ENCODE results near the gene ANKRD63.

ANKRD63 gene, protein sequence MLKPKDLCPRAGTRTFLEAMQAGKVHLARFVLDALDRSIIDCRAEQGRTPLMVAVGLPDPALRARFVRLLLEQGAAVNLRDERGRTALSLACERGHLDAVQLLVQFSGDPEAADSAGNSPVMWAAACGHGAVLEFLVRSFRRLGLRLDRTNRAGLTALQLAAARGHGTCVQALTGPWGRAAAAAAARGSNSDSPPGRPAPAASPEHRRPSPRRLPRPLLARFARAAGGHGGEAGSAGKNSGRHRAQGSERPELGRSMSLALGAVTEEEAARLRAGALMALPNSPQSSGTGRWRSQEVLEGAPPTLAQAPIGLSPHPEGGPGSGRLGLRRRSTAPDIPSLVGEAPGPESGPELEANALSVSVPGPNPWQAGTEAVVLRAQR

DNA sequence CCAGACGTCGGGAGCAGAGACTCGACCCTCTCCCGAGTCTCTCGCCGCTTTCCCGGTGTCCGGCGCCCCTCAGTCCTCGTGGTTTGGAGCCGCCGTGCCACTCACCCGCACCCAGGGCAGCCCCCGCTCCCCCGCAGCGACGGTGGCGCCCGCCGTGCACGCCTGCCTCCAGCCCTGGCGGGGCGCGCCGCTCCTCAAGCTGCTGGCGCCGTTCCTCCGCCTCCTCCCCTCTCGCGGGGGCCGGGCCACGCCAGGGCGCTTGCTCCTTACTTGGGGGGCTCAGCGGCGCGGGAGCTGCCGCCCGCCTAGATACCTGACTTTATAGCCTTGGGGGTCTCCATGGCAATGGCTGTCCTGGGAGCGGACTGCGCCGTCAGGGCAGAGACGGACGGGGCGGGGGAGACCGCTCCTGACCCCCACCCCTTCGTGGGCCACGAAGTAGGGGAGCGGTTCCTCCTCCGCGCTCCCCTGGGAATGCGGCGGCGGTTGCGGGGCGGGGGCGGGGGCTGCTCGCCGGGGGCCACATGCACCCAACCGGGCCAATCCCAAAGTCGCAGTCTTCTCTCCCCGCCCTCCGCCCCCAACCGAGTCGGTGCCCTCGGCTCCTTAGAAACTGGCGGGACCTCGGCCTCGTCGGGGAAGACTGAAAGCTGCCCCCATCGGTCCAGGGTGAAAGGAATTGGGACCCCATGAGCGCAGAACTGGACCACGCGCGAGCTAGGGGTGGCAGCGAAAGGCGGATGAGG lies at the start of gene ANKRD63:
ANKRD63 (minus strand) TSS at position 196 of the 746 bp plus-strand sequence. CDS start 478 bp downstream, outside the sequence.
- peak; percentile 59 for DNase-seq

DNA sequence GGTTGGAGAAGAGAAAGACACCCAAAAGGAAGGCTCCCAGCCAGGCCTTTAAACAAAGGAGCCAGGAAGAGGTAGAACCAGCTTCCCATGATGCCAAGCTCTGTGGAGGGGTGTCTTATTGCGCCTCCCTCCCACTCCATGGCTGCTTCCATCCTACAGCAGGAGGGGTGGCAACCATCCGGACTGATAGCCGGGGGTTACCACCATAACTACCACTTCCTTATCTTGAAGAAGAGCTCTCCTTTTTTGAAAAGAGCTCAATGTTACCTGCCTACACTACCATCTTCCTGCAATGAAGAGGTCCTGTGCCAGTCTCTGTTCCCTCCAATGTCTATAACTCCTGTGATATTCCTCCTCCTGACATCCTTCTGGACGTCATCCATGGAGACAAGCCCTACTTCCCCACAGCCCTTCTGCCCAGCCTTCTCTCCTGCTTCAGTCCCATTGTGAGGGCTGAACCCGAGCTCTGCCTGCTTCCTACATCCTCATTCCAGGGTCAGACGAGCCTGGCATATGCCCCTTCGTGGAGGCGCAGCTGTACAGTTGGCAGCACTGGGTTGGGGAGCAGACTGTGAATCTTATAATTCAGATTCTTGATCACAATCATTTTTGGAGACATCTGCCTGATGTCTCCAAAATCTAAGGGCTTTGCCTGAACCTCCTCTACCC lies 49.4 kb upstream of the ANKRD63 start:
- DNase-seq = no peak

DNA sequence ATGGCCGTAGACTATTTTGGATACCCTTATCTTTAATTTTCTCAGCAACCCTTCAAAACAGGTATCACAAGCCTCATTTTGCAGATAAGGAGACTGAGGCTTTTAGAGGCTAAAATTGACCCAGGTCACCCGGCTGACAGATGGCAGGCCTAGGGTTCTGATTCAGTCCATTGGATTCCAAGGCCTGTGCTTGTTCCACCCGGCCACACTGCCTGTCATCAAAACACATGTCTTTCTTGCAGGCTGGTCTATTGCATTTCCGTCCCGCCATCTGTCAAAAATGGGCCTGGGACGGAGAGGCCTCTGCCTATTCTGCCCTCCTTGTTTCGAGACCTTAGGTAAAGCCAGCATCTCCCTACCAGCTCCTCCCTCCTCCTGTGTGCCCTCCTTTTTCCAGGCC lies 48.8 kb upstream of the ANKRD63 start:
- no peak for DNase-seq

DNA sequence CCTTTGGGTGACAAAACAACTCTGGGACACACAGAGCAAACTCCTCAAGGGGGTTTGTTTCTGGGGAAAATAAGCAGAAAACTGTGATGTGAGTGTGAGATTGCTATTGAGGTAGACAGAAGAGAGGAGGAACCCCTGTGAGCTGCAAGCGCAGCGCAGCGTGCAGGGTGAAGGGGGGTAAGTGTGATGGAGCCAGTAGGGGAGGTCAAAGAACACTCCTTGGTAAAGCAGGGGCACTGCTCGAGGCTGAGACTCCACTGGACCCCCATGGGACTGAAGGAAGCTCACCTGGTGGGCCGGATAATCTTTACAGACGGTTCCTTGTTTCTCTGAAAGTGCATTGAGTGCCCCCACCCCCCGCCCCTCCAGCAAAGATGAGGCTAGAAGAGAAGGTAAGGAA lies 48.2 kb upstream of the ANKRD63 start:
- DNase-seq = no peak

DNA sequence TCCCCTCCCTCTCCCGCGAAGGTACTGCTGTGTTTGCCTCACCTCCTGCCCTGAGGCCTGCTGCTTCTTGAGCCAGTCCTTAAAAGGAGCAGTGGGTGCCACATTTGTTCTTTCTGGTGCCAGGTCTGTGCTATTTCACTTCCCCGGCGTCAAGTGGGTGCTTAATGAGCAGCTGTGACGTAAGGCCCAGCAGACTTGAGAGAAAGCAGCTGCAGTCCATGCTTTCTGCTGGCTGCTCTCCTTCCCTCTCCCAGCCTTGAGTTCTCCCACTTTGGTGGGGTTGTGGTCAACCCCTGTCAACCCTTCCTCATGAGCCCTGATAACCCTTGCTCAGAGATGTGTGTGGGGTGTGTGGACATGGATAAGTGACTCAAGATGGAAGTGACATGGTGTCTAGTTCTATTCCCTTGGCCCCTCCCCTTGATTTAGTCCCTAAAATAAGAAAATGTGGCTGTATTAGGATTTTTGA lies 47.5 kb upstream of the ANKRD63 start:
- DNase-seq = peak; percentile 55

DNA sequence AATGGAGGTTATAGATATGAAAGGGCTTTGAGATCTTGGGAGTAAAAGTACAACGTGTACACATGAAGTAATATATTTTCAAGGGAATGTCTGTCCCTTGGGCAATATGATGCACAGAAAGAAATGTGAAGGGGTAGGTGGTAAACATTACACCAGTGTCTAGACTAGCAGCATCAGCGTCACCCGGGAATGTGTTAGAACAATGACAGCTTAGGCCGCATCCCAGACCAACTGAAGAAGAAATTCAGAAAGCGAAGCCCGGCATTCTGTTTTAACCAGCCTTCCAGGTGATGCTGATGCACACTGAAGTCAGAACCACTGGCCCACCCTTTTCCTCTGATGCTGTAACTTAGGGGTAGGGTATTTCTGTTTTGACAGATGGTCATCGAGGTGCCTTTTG lies 46.9 kb upstream of the ANKRD63 start:
- DNase-seq = no peak

DNA sequence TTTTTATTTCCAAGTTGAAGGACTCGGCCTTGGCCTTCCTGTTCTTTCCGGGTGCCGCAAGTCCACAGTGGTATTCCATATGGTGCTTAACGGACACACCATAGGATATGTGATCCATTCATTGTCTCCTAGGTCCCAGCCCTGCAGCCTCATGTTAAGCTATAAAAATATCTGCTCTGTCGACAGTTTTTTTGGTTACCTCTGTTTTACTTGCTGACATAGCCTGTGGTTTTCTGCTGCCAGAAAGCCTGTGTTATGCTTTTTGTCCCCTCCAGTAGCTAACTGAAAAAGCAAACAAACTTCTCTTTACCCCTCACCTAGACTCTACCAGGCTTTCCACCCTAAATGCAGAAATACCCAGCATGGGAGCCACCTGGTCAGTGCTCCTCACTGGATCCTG lies 45.9 kb upstream of the ANKRD63 start:
- DNase-seq = no peak

DNA sequence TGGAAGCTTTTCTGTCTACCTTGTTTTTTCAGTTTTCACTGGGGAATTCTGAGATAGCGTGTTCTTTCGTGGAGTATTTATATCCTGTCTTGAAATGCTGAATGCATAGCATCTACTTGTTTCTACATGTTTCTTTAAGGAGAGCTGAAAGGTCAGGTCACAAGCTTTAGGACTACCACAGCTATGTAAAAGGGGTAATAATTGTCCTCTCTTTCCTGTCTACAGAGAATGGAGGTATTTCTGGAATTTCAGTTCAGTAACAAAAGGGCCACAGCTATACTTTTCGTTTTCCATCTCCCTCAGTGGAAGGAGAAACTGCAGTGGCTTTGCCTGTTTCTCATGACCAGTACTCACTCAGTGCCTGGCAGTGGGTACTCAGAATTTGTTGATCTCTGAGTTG lies 45.3 kb upstream of the ANKRD63 start:
- DNase-seq = no peak

DNA sequence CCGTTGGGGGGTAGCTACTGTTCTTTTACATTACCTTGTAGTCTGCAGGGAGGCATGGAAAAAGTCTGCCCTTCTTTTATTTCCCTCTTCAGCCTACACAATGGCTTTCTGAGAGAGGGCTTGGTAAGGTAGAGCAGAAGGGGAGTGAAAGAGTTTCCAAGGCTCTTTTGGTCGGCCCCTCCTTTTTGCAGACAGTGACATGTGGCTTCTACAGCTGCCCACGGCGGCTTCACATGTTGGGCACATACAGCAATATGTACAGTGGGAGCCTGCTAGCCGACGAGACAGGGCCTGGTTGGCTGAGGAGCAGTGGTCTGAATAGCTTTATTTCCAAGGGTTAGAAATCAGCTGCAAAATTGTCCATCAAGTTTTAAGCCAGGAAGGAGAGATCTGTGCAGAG lies 44.6 kb upstream of the ANKRD63 start:
- no peak for DNase-seq

DNA sequence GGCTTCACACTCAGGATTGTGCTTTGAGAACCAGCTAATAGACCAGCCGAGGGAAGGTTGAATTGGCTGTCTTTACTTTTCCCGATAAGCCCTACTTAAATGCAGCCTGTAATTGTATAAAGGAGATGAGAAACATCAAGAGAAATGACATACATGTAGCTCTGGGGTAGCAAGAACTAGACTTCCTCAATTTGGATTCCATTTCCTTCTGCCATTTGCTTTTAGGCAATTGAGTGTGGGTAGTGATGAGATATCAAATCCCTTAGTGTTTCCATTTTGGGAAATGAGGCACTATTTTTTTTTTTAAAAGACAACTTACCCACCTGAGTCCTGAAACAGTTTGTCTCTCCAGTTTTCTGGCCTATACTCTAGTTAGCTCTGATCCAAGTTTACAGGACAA lies 42.8 kb upstream of the ANKRD63 start:
- no peak for DNase-seq

DNA sequence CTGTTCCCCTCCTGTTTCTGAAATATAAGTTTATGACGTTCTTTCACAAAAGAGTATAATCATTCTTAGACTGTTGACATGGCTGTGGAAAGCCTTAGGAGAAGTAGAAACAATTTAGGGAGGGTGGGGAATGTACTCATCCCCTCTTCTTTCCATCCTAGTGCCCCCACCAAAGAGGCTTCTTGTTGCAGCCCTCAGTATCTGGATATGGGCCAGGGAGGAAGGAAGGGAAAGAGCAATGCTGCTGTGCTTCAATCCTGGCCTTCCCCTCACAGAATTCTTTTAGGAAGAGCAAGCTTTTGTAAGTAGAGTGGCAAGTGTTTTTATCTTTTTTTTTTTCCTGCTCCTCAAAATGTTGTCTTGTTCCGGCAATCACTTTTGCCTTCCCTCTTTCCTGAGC lies 42.3 kb upstream of the ANKRD63 start:
- no peak for DNase-seq

DNA sequence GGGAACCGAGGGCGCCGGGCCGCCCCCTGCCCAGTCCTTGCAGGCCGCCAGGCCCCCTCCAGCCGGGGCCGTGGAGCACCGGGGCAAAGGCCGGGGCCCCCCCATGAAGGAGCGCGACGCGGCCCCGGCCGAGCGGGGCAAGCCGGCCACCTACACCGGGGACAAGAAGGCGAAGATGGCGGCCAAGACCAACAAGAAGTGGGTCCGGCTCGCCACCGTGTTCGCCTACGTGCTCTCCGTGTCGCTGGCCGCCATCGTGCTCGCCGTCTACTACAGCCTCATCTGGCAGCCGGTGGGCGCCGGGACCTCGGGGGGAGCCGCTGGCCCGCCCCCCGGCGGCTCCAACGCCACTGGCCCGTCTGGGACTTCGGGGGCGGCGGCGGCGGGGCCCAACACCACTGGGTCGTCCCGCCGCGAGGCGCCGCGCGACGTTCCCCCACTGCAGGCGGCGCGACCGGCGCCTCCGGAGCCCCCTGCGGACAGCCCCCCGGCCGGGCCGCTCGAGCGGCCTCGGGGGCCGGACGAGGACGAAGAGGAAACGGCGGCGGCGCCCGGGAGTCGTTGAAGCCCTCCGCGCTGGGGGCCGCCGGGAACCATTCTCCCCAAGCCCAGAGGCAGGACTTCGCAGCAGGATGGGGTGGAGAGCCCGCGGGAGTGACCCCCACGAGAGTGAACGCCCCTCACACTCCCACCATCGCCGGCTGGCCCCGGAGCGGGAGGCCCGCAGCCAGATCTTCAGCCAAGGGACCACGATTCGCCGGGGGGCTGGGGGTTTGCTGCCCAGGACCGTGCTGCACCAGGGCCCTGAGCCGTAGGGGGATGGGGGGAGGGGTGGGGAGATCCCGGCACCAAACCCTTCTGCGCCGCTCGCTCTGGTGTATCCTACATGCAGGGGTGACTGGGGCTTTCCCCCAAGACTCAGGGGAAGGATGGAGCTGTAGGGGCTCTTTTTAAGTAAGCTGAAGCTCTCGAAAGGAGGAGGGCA lies 41.4 kb upstream of the ANKRD63 start:
- DNase-seq = peak; percentile 21

DNA sequence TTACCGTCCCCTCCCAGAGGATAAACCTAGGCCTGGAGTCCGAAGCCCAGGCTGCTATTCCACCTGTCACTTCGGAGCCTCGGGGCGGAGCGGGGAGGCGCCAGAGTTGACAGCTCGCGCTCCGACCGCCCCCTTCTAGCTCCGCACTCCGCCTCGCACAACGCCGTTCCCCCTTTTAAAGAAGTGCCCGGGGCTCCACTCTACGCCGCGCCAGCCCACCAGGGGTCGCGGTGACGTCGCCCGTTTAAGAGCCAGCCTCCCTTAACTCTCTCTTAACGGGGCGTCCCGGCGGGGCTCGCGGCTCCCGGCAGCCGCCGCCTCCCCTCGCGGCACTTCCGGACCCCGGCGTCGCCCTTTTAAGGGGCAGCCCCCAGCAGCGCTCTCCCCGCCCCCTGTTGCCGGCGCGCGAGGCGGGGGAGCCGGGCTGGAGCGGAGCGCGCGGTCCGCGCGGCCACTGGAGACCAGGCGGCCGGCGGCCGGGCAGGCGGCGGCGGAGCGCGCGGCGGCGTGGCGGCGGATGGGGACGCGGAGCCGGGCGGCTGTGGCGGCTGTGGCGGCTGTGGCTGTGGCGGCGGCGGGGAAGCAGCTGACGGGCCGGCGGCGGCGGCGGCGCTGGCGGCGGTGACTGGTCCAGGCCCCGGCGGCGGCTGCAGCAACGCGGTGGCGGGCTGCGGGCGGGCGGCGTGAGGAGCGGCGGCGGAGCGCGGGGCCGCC lies 40.5 kb upstream of the ANKRD63 start, which contains the start of gene INAFM2:
INAFM2 (plus strand) TSS at position 454 of the 714 bp plus-strand sequence. CDS start 364 bp downstream, outside the sequence.
- peak; percentile 95 for DNase-seq

DNA sequence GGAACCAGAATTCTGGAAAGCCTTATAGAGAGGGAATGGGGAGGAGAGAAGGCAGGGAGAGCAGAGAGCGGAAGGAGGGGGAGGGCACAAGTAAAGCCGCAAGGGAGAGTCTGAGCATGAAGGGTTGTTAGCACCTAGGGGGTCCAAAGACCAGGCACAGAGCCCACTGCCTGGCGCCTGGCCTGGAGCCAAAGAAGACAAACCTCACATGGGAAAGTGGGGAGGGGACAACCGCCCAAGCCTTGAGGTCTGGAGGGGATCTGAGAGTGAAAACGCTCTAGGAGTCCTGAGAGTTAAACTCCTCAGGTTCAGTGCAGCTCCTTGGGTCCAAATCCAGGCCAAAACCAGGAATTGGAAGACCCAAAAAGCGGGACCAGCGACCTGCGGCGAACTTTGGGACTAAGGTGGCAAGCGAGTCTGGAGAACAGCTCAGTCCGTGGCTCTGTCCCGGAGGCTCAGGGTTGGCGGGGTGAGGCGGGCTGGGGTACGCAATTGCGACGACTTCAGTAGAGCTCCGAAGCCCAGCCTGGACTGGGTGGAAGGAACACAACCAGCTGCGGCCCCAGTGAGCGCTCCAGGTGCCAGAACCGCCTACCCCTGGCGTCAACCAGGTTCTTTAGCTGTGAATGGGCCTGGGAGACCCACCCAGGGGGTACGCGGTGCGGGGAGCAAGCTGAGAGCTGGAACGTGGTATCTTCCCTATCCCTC lies 39.8 kb upstream of the ANKRD63 start:
- no peak for DNase-seq

DNA sequence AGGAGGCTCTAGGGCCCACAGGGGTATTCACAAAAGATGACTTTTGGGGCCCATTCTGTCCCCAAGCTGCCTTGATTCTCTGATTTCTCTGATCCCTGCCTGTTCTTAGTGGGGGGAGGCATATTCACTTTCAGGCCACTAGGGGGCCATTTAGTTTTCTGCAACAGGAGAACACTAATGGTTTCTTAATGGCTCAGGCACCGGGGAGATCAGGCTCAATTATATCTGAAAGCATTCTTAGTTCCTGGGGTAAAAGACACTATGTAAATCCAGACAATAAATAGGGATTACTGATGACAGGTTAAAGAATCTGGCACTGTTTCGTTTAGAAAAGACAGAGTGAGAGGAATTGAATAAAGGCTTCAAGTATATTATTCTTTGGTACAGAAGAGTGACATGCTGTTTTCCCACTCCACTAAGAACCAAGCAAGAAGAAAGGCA lies 38.1 kb upstream of the ANKRD63 start:
- DNase-seq = peak; percentile 80

DNA sequence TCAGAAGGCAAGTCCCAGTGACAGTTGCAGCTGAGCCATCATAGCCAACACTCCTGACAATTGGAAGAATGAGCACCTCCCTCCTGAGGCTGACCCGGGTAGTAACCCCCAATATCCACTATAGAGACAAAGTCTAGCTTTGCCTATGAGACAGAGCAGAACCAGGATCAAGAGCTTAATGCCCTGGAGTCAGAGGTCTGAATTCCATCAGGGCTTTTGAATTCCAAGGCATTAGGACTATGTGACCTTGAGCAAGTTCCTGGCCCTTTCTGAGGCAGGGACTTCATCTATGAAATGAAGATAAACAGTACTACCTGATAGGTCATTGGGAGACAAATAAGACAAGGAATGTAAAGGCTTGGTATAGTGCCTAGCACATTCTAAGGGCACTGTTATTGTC lies 37.5 kb upstream of the ANKRD63 start:
- no peak for DNase-seq

DNA sequence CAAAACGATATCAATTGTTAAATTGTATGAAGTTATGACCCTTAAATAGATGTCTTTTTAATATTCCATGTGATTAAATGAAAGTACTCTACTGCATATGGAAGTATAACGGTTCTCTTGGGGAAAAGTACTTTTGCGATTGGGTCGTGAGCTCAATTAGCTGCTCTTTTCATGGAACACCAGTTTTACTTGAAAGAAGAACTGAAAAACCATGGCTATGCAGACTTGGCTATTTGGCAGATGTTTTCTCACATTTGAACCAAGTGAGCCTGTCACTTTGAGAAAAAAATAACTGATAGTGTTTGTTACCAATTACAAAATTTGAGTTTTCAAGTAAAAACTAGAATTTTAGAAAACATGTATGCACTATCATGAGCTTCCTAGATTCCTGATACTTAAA lies 34.7 kb upstream of the ANKRD63 start:
- no peak for DNase-seq

DNA sequence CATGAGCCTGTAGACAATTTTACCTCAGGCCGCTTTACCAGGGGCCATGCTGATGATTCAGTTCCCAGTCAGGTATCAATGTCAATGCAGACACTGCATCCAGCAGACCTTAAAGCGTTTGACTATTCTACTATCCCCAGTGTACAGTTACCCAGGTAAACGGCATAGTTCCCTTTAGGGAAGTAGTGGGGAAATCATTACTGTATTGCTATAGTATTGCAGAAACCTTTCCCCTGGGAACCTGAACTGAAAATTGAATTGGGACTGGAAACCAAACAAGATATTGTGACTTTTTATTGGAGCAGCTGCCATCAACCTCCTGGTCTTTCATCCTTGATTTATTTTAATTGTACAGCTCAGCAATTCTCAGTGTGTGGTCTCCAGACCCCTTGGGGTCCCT lies 34.1 kb upstream of the ANKRD63 start:
- no peak for DNase-seq

DNA sequence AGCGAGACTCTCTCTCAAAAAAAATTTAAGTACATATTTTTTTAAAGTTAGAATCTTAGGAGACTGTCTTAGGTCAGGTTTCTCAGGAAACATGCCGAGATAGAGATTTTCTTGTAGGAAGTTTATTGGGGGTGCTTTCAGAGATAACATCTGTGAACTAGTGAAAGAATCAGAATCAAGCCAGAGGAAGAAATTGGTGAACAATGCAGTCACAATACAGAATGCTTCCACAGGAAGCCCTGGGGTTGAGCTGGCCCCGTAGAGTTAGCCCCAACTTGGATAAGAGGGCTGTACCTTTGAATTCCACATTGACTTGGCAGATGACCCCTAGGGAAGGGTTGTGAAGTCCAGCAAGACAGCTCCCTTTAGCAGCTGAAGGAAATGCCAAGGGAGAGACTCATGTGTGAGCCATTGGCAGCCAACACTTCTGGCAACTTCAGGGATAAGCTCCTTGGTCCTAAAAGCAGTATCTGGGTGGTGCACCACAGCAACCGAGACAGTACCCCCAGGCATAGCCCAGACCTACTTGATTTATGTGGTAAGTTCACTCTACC lies 31.9 kb upstream of the ANKRD63 start:
- no peak for DNase-seq
